Duodenal mucosa (tissue), 2 donors: ENCODE results near the gene SKIDA1.
A peak's percentile ranks its signal among the peaks of the same experiment; 100 is the strongest.
"Not testable (repeated sequence)": the region's sequence is repeated elsewhere in the genome, so short reads cannot be mapped to it uniquely, and the experiment has no call there.

Experiments
- H3K27ac ChIP-seq: one replicate; pipeline ENCODE4 v1.7.0; 2013; ENCODE audit warnings: low read depth, low read length
- H3K27me3 ChIP-seq, 2 donors: one replicate each; pipeline ENCODE4 v1.7.0; 2013; ENCODE audit warnings: low read length in 2 of 2, control low read depth in 1 of 2; ENCODE audit not compliant: insufficient read depth in 2 of 2, control insufficient read depth in 1 of 2
- H3K36me3 ChIP-seq, 2 donors: one replicate each; pipeline ENCODE4 v1.7.0; 2013; ENCODE audit warnings: low read length in 2 of 2, control low read depth in 1 of 2; ENCODE audit not compliant: insufficient read depth in 2 of 2, control insufficient read depth in 1 of 2
- H3K4me1 ChIP-seq, 2 donors: one replicate each; pipeline ENCODE4 v1.7.0; 2013; ENCODE audit warnings: low read length in 2 of 2, control low read depth in 1 of 2; ENCODE audit not compliant: insufficient read depth in 2 of 2, control insufficient read depth in 1 of 2
- H3K4me3 ChIP-seq, 2 donors: one replicate each; pipeline ENCODE4 v1.7.0; 2013; ENCODE audit warnings: low read length in 2 of 2, low read depth in 1 of 2
- H3K9ac ChIP-seq, 2 donors: one replicate each; pipeline ENCODE4 v1.7.0; 2013; ENCODE audit warnings: low read length in 2 of 2, low read depth in 1 of 2
- H3K9me3 ChIP-seq, 2 donors: one replicate each; pipeline ENCODE4 v1.7.0; 2013; ENCODE audit warnings: low read length in 2 of 2, control low read depth in 1 of 2; ENCODE audit not compliant: control insufficient read depth in 1 of 2

The SKIDA1 gene

DNA sequence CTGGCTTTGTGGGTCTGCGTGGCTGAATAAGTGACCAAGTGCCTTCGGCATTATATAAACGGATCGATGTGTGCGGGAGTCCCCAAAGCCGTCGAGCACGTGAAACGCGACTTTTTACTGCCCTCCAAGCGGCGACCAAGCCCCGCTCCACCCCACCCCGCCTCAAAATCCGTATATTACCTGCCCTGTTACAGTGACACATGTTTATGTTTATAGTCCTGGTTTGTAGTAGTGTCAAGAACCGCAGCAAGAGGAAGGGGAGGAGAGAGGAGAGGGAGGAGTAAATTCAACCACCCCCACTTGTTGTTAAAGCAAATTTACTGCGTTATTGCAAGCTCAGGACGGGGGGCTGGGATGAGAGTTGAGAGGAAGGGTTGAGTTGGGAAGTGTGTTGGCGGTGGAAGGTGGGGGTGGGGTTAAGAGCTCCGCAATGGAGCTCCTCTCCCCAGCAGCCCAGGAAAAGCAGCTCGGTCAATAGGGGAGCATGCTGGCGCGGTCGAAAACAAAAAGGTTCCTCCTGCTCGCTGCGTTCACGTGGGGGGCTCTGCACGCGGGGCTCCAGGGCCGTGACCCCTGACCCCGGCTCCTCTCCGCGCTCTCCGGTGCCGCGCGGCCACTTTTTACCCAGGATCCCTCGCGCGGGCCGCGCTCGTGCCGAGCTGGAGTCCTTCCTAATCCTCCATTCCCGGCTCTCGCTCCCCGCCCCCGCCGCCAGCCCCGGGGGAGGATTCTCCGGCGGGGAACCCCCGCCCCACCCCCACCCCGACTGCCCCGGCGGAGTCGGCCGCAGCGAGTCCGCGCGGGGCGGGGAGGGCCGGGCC is at the start of gene SKIDA1:
Gene SKIDA1, minus strand, starts transcription at position 316 of the 821 bp plus-strand sequence. CDS start 7,860 bp downstream, outside the sequence.
- H3K27me3 ChIP-seq = peaks cover 21 to 36% of the 10 kb centered on the region in 2 donors
- H3K4me1 ChIP-seq = peaks cover 0 to 5% of the 10 kb centered on the region in 2 donors
- peak within 1 kb of the TSS; percentile 79 to 88 for H3K4me3 ChIP-seq

DNA sequence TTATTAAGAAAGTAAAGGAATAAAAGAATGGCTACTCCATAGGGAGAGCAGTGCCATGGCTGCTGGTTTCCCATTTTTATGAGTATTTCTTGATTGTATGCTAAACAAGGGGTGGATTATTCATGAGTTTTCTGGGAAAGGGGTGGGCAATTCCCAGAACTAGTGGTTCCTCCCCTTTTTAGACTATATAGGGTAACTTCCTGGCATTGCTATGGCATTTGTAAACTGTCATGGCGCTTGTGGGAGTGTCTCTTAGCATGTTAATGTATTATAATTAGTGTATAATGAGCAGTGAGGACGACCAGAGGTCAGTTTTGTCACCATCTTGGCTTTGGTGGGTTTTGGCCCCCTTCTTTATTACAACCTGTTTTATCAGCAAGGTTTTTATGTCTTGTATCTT is 49.0 kb upstream of the SKIDA1 start:
- H3K27ac ChIP-seq, H3K9ac ChIP-seq, H3K36me3 ChIP-seq, H3K4me3 ChIP-seq, H3K27me3 ChIP-seq, H3K9me3 ChIP-seq, H3K4me1 ChIP-seq: not testable (repeated sequence)

More for the DNA sequence above, at the start of gene SKIDA1:
- H3K36me3 ChIP-seq = no peaks in the 10 kb centered on the region
- H3K9me3 ChIP-seq = no peaks in the 10 kb centered on the region
- H3K27ac ChIP-seq = peak within 1 kb of the TSS; percentile 88
- peak within 1 kb of the TSS; percentile 60 to 66 for H3K9ac ChIP-seq

DNA sequence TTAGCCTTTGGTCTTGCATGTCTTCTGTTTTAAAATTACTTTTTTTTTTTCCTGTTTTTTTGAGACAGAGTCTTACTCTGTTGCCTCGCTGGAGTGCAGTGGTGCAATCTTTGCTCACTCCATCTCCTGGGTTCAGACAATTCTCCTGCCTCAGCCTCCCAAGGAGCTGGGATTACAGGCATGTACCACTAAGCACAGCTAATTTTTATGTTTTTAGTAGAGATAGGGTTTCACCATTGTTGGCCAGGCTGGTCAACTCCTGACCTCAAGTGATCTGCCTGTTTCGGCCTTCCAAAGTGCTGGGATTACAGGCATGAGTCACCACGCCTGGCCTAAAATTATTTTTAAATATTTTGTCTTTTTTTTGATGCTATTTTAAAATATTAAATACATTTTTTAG is 47.1 kb upstream of the SKIDA1 start:
- Histone ChIP-seq H3K36me3 (no peaks in the 10 kb centered on the region), H3K27ac (no peak overlapping the region), H3K9ac (no peak overlapping the region), H3K4me1 (peaks cover 0 to 5% of the 10 kb centered on the region in 2 donors), H3K4me3 (no peak overlapping the region), H3K27me3 (no peaks in the 10 kb centered on the region), H3K9me3 (no peaks in the 10 kb centered on the region)

DNA sequence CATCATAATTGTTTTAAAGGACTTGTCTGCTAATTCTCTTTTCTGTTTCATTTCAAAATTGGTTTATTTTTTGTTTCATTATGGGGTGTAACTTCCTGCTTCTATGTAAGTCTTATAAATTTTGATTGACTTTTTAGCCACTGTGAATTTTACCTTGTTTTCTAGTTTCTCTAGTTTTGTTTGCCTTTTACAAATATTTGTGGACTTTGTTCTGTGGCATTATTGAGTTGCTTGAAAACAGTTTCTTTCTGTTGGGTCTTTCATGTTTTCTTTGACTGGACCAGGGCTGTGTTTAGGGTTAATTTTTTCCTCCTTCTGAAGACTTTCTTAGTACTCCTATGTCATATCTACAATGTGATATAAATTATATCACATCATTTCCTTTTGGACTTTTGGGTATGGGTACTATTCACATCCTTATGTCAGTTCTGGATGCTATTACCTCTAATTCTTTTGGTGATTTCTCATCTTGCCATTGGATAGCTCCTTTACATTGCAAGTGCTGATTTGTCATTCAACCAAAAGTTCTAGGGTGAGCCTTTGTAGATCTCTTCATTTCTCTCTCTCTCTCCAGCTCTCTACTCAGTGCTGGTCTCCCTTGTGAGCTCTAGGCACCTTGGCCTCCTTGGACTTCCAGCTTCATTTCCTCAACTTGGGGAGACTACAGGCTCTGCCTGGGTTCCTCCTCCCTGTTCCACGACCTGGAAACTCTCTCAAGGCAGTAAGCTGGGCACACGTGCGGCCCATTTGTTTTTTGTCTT is 45.5 kb upstream of the SKIDA1 start:
- H3K27me3 ChIP-seq = no peaks in the 10 kb centered on the region

DNA sequence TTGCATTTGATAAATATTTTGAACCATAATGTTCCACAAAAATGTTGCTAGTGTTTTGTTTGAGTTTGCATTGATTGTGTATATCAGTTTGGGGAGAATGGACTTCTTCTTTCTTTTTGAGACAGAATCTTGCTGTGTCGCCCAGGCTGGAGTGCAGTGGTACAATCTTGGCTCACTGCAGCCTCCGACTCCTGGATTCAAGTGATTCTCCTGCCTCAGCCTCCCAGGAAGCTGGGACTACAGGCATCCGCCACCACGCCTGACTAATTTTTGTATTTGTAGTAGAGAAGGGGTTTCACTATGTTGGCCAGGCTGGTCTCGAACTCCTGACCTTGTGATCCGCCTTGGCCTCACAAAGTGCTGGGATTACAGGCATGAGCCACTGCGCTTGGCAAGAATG is 33.5 kb upstream of the SKIDA1 start:
- not testable (repeated sequence) for H3K27ac ChIP-seq, H3K9me3 ChIP-seq, H3K9ac ChIP-seq, H3K4me1 ChIP-seq, H3K4me3 ChIP-seq, H3K27me3 ChIP-seq
- peaks cover 6 to 28% of the 10 kb centered on the region in 2 donors for H3K36me3 ChIP-seq

More for the DNA sequence above, 45.5 kb upstream of the SKIDA1 start:
- no peak overlapping the region for H3K4me3 ChIP-seq
- peaks cover 0 to 7% of the 10 kb centered on the region in 2 donors for H3K36me3 ChIP-seq
- H3K9me3 ChIP-seq = no peaks in the 10 kb centered on the region
- H3K9ac ChIP-seq = no peak overlapping the region
- H3K27ac ChIP-seq = no peak overlapping the region
- peaks cover 0 to 5% of the 10 kb centered on the region in 2 donors for H3K4me1 ChIP-seq

DNA sequence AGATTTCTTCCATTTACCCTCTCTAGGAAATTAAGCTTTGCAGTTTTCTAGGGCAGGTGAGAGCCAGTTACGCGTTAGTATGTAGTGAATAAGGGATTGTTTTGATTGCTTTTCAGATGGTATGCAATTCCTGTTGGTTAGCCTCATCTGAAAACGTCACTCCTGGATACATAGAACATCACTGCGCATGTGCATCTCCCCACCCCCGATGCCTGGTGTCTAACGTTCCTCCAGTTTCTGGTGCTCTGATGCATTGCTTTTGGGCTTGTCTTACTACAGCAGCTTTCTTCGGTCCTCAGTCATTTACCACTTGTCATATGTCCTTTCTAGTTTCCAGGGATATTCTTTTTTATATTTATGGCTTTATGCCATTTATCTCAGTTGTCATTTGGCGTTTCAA is 31.0 kb upstream of the SKIDA1 start:
- H3K4me1 ChIP-seq = no peaks in the 10 kb centered on the region
- H3K4me3 ChIP-seq = no peak overlapping the region
- H3K9me3 ChIP-seq = no peaks in the 10 kb centered on the region
- H3K9ac ChIP-seq = no peak overlapping the region
- H3K36me3 ChIP-seq = peaks cover 6 to 38% of the 10 kb centered on the region in 2 donors
- no peaks in the 10 kb centered on the region for H3K27me3 ChIP-seq
- H3K27ac ChIP-seq = no peak overlapping the region

DNA sequence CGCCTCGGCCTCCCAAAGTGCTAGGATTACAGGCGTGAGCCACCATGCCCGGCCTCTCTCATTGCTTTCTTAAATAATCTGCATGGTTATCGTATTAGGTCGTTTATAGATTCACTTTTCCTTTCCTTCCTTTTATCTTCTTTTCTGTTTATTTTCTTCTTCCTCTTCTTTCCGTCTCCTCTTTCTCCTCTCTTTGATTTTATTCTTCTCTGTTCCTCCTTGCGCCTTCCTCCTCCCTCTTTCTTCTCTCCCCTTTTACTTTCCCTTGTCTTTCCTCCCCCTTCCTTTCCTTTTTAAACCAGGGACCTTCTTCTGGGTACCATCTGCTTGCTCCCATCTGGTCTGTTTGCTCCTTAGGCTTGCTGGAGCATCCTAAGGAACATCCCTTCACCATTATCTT is 27.2 kb upstream of the SKIDA1 start:
- no peaks in the 10 kb centered on the region for H3K4me1 ChIP-seq
- H3K27me3 ChIP-seq = no peaks in the 10 kb centered on the region
- H3K36me3 ChIP-seq = peaks cover 2 to 41% of the 10 kb centered on the region in 2 donors
- no peak overlapping the region for H3K9ac ChIP-seq
- no peaks in the 10 kb centered on the region for H3K9me3 ChIP-seq
- H3K27ac ChIP-seq = no peak overlapping the region
- no peak overlapping the region for H3K4me3 ChIP-seq

DNA sequence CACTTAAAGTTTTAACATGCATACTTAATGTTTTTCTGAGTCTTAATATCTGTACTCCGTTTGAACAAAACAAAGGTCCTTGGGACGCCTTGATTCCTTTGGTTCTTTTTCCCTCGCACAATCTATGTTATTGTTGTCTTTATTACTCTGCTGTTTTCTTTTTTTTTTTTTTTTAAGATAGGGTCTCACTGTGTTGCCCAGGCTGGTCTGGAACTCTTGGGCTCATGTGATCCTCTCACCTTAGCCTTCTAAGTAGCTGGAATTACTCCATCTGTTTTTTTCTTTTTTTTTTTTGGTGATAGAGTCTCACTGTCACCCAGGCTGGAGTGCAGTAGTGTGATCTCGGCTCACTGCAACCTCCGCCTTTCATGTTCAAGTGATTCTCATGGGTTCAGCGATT is 21.8 kb upstream of the SKIDA1 start:
- Histone ChIP-seq H3K27me3 (no peaks in the 10 kb centered on the region), H3K9me3 (no peaks in the 10 kb centered on the region), H3K36me3 (peaks cover 9 to 58% of the 10 kb centered on the region in 2 donors), H3K4me3 (no peak overlapping the region), H3K27ac (no peak overlapping the region), H3K4me1 (no peaks in the 10 kb centered on the region), H3K9ac (no peak overlapping the region)

DNA sequence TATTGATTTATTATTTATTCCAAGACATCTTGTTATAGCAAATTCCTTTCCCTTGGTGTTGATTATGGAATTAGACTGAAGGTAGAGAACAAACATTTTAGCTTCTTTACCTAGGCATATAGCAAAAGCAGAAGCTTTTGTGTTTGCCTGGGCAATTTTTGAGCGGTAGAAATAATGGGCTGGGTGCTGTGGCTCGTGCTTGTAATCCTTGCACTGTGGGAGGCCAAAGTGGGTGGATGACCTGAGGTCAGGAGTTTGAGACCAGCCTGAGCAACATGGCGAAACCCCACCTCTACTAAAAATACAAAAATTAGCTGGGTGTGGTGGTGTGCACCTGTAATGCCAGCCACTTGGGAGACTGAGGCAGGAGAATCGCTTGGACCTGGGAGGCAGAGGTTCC is 15.2 kb upstream of the SKIDA1 start:
- not testable (repeated sequence) for H3K4me1 ChIP-seq, H3K27ac ChIP-seq, H3K9ac ChIP-seq, H3K9me3 ChIP-seq, H3K27me3 ChIP-seq, H3K4me3 ChIP-seq
- peaks cover 13 to 72% of the 10 kb centered on the region in 2 donors for H3K36me3 ChIP-seq

DNA sequence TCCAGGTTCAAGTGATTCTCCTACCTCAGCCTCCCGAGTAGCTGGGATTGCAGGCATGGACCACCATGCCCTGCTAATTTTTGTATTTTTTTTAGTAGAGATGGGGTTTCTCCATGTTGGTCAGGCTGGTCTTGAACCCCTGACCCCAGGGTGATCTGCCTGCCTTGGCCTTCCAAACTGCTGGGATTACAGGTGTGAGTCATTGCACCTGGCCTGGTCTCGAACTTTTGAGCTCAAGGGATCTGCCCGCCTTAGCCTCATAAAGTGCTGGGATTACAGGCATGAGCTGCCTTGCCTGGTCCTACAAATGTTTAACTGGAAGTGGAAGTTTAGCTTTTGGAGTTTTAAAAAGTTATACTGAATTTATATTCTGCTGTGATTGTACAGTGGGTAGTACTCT is 11.4 kb upstream of the SKIDA1 start:
- Histone ChIP-seq H3K36me3 (peaks cover under 1 to 38% of the 10 kb centered on the region in 2 donors), H3K4me3 (no peak overlapping the region), H3K27ac (no peak overlapping the region), H3K27me3 (no peaks in the 10 kb centered on the region), H3K9me3 (no peaks in the 10 kb centered on the region), H3K9ac (no peak overlapping the region), H3K4me1 (peaks cover 7 to 9% of the 10 kb centered on the region in 2 donors)
